H1 (cell line): Measurements from ENCODE around the gene OGT. TPM values are rescaled to one million over a fixed set of nuclear protein-coding genes. Genes with fewer than 3 reads are reported as not detected.

ENCODE experiments used
- BRCA1 ChIP-seq: IDR thresholded peaks from 2 replicates; pipeline ENCODE4 v1.6.1; 2012; ENCODE audit warnings: low read depth, low read length, improper control_type of control experiment
- CHD2 ChIP-seq: IDR thresholded peaks from 2 replicates; pipeline ENCODE4 v1.6.1; 2012; ENCODE audit warnings: low read length, improper control_type of control experiment
- CHD7 ChIP-seq: fragments of 300-600 bp; sonication (generic); IDR thresholded peaks from 2 replicates; pipeline ENCODE4 v1.7.1; 2012; ENCODE audit warnings: low read length, moderate library complexity, mild to moderate bottlenecking, inconsistent platforms; ENCODE audit not compliant: insufficient replicate concordance
- CTBP2 ChIP-seq: IDR thresholded peaks from 2 replicates; pipeline ENCODE4 v1.7.0; 2011; ENCODE audit warnings: borderline replicate concordance, mild to moderate bottlenecking, moderate library complexity, mixed read lengths, low read length; ENCODE audit not compliant: insufficient read depth, insufficient read length
- CTCF ChIP-seq, 3 experiments: IDR thresholded peaks; 1 replicate in 2 of 3; 2 replicates in 1 of 3; pipeline versions ENCODE4 v1.5.1 to v1.6.1; 2011; ENCODE audit warnings: low read length in 3 of 3, mild to moderate bottlenecking in 3 of 3, inconsistent platforms in 2 of 3, low read depth in 1 of 3, moderate library complexity in 1 of 3; ENCODE audit not compliant: insufficient read depth in 1 of 3; ENCODE audit errors: control extremely low read depth in 1 of 3
- FOSL1 ChIP-seq: IDR thresholded peaks from 2 replicates; pipeline ENCODE4 v1.6.1; 2011; ENCODE audit warnings: mild to moderate bottlenecking, low read depth, low read length, moderate library complexity; ENCODE audit not compliant: insufficient read depth
- HDAC6 ChIP-seq: IDR thresholded peaks from one replicate; pipeline ENCODE4 v1.7.1; 2012; ENCODE audit warnings: low read depth, mild to moderate bottlenecking, inconsistent platforms, low read length, moderate library complexity
- JUND ChIP-seq: IDR thresholded peaks from 2 replicates; pipeline ENCODE4 v1.6.1; 2011; ENCODE audit warnings: mild to moderate bottlenecking, improper control_type of control experiment, low read length
- TAF1 ChIP-seq: IDR thresholded peaks from 2 replicates; pipeline ENCODE4 v1.6.1; 2011; ENCODE audit warnings: mild to moderate bottlenecking, low read depth, low read length
- polyA plus RNA-seq, 7 experiments: library from polyadenylated mRNA; depleted of rRNA in 3 of 7; stranded (reverse) in 5 of 7; unstranded in 2 of 7; fragments of >200 nt in 5 of 7; fragments of 200-250 nt in 2 of 7; gene quantifications; 1 replicate in 5 of 7; 2 replicates in 1 of 7; 4 replicates in 1 of 7; pipeline versions ENCODE4 v1.2.1 to v1.2.3, GENCODE V29; 2011 to 2013; ENCODE audit warnings: missing spikeins in 2 of 7, mixed read lengths in 2 of 7
- total RNA-seq: library from RNA; stranded (reverse); fragmentation: NEBNext Ultra II Directional; extraction: Animal tissue kit (Norgen Biotek cat#: 25700); gene quantifications from 2 replicates; pipeline ENCODE4 v1.2.1, GENCODE V29; 2021

Gene OGT
- total and polyA plus RNA-seq, 2 of the 8 experiments (the other 6 are each of a cell fraction or from before 2014, with no cell fraction given): 130 to 169 TPM

- no peak for TF ChIP-seq CHD7
- TF ChIP-seq JUND: no peak
- no peak for TF ChIP-seq TAF1
- no peak for TF ChIP-seq FOSL1
- TF ChIP-seq HDAC6: no peak
- TF ChIP-seq BRCA1: no peak
- no peak for TF ChIP-seq CHD2
- no peak for TF ChIP-seq CTBP2
- TF ChIP-seq CTCF (IDR thresholded peaks at IDR 0.05; ENCODE audit: control extremely low read depth in 1 of 3, insufficient read depth in 1 of 3, low read depth in 1 of 3, low read length in 3 of 3): no peak
Observed at GRCh38 chrX:71550578-71550977, 17.7 kb downstream of the OGT start (continued).
